ENCODE data around the gene APLP1.

The APLP1 gene

GRCh38 chr19:35915443-35915842, 47.1 kb downstream of the APLP1 start:
- no CpG with 5 or more reads among the region's 3 CpGs for WGBS (ENCODE audit: insufficient coverage, insufficient read length)

DNA sequence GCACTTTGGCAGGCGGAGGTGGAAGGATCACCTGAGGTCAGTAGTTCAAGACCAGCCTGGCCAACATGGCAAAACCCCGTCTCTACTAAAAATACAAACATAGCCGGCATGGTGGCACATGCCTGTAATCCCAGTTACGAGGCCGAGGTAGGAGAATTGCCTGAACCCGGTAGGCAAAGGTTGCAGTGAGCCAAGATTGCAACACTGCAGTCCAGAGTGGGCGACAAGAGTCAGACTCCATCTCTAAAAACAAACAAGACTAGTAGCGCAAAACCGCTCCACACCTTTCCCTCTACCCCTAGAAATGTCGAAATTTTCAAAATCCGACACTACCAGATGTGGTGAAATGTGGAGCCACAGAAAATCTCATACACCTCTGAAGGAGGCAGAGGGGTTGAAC, 50.9 kb downstream of the APLP1 start:
- Histone ChIP-seq H3K9me3 (ENCODE audit: control insufficient read depth, insufficient read depth, low read length) (no peaks in the 10 kb centered on the region), H3K36me3 (ENCODE audit: control insufficient read depth, insufficient read depth, low read length) (no peaks in the 10 kb centered on the region), H3K4me3 (ENCODE audit: low read length) (no peak overlapping the region), H3K4me1 (ENCODE audit: control insufficient read depth, insufficient read depth, low read length) (no peaks in the 10 kb centered on the region), H3K27me3 (ENCODE audit: control insufficient read depth, insufficient read depth, low read length) (no peaks in the 10 kb centered on the region), H3K27ac (ENCODE audit: low read length) (no peak overlapping the region)
- no peak for DNase-seq (ENCODE audit: low read depth, low spot score)
- no CpG with 5 or more reads among the region's 11 CpGs for WGBS (ENCODE audit: insufficient coverage, insufficient read length)

More at GRCh38 chr19:35915443-35915842, 47.1 kb downstream of the APLP1 start:
- no peak for DNase-seq (ENCODE audit: low read depth, low spot score)
- Histone ChIP-seq H3K27me3 (ENCODE audit: control insufficient read depth, insufficient read depth, low read length) (no peaks in the 10 kb centered on the region; the same call in 1 of the 2 replicates), H3K36me3 (ENCODE audit: control insufficient read depth, insufficient read depth, low read length) (no peaks in the 10 kb centered on the region), H3K9me3 (ENCODE audit: control insufficient read depth, insufficient read depth, low read length) (no peaks in the 10 kb centered on the region), H3K4me3 (ENCODE audit: low read length) (no peak overlapping the region), H3K4me1 (ENCODE audit: control insufficient read depth, insufficient read depth, low read length) (no peaks in the 10 kb centered on the region), H3K27ac (ENCODE audit: low read length) (no peak overlapping the region)

- DNase-seq (ENCODE audit: low read depth, low spot score) = no peak
- H3K27me3 ChIP-seq (ENCODE audit: control insufficient read depth, insufficient read depth, low read length) = no peaks in the 10 kb centered on the region
- H3K27ac ChIP-seq (ENCODE audit: low read length) = no peak overlapping the region
- H3K4me1 ChIP-seq (ENCODE audit: control insufficient read depth, insufficient read depth, low read length) = no peaks in the 10 kb centered on the region
- H3K9me3 ChIP-seq (ENCODE audit: control insufficient read depth, insufficient read depth, low read length) = no peaks in the 10 kb centered on the region
- no CpG with 5 or more reads among the region's 6 CpGs for whole genome bisulfite sequencing (ENCODE audit: insufficient coverage, insufficient read length)
- H3K36me3 ChIP-seq (ENCODE audit: control insufficient read depth, insufficient read depth, low read length) = no peaks in the 10 kb centered on the region
- H3K4me3 ChIP-seq (ENCODE audit: low read length) = no peak overlapping the region
Measured at GRCh38 chr19:35921012-35921411, 52.6 kb downstream of the APLP1 start.

- no peak for DNase-seq (ENCODE audit: low read depth, low spot score)
- no CpG with 5 or more reads among the region's 3 CpGs for WGBS (ENCODE audit: insufficient coverage, insufficient read length)
- Histone ChIP-seq H3K27me3 (ENCODE audit: control insufficient read depth, insufficient read depth, low read length) (no peaks in the 10 kb centered on the region), H3K9me3 (ENCODE audit: control insufficient read depth, insufficient read depth, low read length) (no peaks in the 10 kb centered on the region), H3K4me3 (ENCODE audit: low read length) (no peak overlapping the region), H3K27ac (ENCODE audit: low read length) (no peak overlapping the region), H3K36me3 (ENCODE audit: control insufficient read depth, insufficient read depth, low read length) (no peaks in the 10 kb centered on the region), H3K4me1 (ENCODE audit: control insufficient read depth, insufficient read depth, low read length) (no peaks in the 10 kb centered on the region)
Measured at GRCh38 chr19:35925501-35925900, 57.1 kb downstream of the APLP1 start.

DNA sequence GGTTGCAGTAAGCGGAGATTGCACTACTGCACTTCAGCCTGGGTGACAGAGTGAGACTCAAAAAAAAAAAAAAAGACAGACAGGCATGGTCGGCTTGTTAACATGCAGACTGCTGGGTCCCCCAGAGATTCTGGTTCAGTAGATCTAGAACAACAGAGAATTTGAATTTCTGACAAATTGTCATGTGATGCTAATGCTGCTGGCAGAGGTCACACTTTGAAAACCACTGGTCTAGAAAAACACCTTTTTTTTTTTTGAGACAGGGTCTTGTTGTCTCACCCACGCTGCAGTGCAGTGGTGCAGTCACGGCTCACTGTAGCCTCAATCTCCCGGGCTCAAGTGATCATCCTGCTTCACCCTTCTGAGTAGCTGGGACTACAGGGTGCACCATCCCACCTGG, 60.1 kb downstream of the APLP1 start:
- Histone ChIP-seq H3K27ac (ENCODE audit: low read length) (no peak overlapping the region), H3K27me3 (ENCODE audit: control insufficient read depth, insufficient read depth, low read length) (no peaks in the 10 kb centered on the region), H3K9me3 (ENCODE audit: control insufficient read depth, insufficient read depth, low read length) (no peaks in the 10 kb centered on the region), H3K4me1 (ENCODE audit: control insufficient read depth, insufficient read depth, low read length) (no peaks in the 10 kb centered on the region), H3K4me3 (ENCODE audit: low read length) (no peak overlapping the region), H3K36me3 (ENCODE audit: control insufficient read depth, insufficient read depth, low read length) (no peaks in the 10 kb centered on the region)
- WGBS (ENCODE audit: insufficient coverage, insufficient read length) = no CpG with 5 or more reads among the region's 5 CpGs
- no peak for DNase-seq (ENCODE audit: low read depth, low spot score)

All from iPS DF 6.9 (cell line).